ENCODE results near the gene AQP1. TPM values are rescaled to one million over a fixed set of nuclear protein-coding genes. Genes with fewer than 3 reads are reported as not detected.

The AQP1 gene
- total and polyA plus RNA-seq, 4 experiments from 2014 or later, result not detected

DNA sequence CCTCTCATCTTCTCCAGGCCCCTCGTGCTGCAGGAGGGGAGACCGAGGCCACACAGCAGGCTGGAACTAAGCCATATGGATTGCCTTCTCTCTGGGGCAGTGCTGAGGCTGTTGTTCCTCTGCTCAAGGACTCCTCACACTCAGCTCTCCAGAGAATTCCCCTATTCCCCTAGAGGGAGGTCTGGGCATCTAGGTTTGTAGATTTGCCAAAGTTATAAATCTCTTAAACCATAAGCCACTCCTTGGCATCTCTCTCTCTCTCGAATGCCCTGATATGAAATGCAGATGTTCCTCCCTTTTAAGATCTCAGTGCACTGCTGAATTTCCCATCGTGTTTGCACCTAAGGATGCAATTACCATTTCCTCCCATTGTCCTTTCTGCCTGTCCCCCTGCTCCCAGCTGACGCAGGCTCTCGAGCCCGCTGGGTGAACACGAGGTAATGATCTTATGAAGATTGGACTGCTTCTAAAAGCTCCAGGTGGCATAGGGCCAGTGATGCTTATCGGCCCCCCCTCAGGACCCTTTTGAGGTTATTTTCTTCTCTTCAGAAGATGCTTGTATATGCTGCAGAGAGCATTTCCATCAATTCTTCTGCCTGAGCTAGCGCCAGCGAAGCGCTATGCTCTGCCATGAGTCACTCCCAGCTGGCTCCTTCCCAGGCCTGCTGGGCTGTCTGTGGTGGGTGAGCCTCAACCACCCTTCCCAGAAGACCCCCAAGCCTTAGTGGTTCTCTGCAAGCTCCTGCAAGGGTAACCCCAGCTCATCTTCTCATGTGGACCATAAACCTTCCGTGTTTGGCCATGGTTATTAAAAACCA, 41.6 kb upstream of the AQP1 start:
- Histone ChIP-seq H3K27me3 (ENCODE audit: insufficient read depth, low read length) (no peaks in the 10 kb centered on the region), H3K36me3 (ENCODE audit: insufficient read depth, low read length) (no peaks in the 10 kb centered on the region), H3K9me3 (ENCODE audit: control insufficient read depth in 1 of 2, low read length in 2 of 2) (no peaks in the 10 kb centered on the region), H3K4me3 (ENCODE audit: low read length in 2 of 2) (no peak overlapping the region), H3K27ac (ENCODE audit: low read depth, low read length) (no peak overlapping the region), H3K4me1 (ENCODE audit: insufficient read depth, low read length) (no peaks in the 10 kb centered on the region)
- H3K9me3 Mint-ChIP-seq, result no peaks in the 10 kb centered on the region
- no peaks in the 10 kb centered on the region for H3K27me3 Mint-ChIP-seq
- POLR2A ChIA-PET (ENCODE audit: partially characterized antibody), result no interaction called here
- CTCF ChIA-PET (ENCODE audit: partially characterized antibody), result no interaction called here
- H3K36me3 Mint-ChIP-seq, result no peaks in the 10 kb centered on the region
- intact Hi-C loops (cut with micrococcal nuclease), result no loop called here
- H3K27ac Mint-ChIP-seq, result no peak overlapping the region
- H3K4me3 Mint-ChIP-seq, result no peak overlapping the region
- no peaks in the 10 kb centered on the region for H3K4me1 Mint-ChIP-seq
- DNase-seq, result no peak

DNA sequence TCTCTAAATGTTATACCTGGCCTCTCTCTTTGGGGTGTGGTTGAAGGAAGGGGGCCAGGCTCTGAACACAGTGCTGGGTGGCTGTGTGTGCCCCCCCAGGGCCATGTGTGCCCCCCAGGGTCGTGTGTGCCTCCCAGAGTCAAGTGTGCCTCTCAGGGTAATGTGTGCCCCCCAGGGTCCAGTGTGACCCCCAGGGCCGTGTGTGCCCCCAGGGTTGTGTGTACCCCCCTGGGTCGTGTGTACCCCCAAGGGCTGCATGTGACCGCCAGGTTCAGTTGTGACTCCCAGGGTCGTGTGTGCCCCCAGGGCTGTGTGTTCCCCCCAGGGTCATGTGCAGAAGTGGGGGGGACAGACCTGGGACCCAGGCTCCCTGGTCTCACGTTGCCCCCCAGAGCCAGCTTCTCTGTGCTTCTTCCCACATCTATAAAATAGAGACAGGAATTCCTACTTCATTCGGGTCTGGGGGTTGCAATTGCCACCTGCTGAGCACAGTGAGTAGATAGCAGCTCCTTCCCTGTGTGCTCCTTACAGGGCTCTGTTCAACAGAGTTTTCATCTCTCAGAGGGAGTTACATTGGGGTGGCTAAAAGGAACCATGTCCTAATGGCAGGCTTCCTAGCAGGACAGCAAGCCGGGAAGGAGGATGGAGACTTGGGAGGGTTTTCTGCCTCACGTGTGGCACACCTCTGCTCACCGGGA, 40.7 kb upstream of the AQP1 start:
- Mint-ChIP-seq H3K4me3 (no peak overlapping the region), H3K9me3 (peaks cover 0 to 2% (median 0%) of the 10 kb centered on the region in 8 donors), H3K27me3 (no peaks in the 10 kb centered on the region), H3K4me1 (no peaks in the 10 kb centered on the region), H3K36me3 (no peaks in the 10 kb centered on the region), H3K27ac (no peak overlapping the region)
- POLR2A ChIA-PET (ENCODE audit: partially characterized antibody), result no interaction called here
- no peaks in the 10 kb centered on the region for H3K9me3 ChIP-seq (ENCODE audit: control insufficient read depth in 1 of 2, low read length in 2 of 2)
- CTCF ChIA-PET (ENCODE audit: partially characterized antibody), result no interaction called here
- H3K27ac ChIP-seq (ENCODE audit: low read depth, low read length), result no peak overlapping the region
- H3K4me1 ChIP-seq (ENCODE audit: insufficient read depth, low read length), result no peaks in the 10 kb centered on the region
- H3K27me3 ChIP-seq (ENCODE audit: insufficient read depth, low read length), result no peaks in the 10 kb centered on the region
- no peak for DNase-seq
- H3K4me3 ChIP-seq (ENCODE audit: low read length in 2 of 2), result no peak overlapping the region
- no peaks in the 10 kb centered on the region for H3K36me3 ChIP-seq (ENCODE audit: insufficient read depth, low read length)
- intact Hi-C loops (cut with micrococcal nuclease), result no loop called here

DNA sequence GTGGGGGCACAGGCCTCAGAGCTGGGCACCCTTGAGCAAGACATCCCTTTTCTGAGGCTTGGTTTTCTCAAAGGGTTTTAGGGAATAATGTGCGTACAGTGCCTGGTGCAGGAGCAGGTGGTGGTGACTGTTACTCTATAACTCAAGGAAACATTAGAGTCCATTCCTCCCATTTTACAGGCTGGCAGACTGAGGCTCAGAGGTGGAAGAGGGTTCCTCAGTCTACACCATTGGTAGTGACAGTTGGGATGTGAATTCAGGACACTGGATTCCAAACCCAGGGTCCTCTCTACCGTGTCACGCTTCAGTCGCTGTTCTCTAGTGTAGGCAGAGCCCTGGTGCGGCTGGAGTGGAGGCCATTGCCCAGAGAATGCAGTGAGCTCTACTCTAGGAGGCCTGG, 40.0 kb upstream of the AQP1 start:
- POLR2A ChIA-PET (ENCODE audit: partially characterized antibody), result no interaction called here
- CTCF ChIA-PET (ENCODE audit: partially characterized antibody), result no interaction called here
- H3K27ac Mint-ChIP-seq, result no peak overlapping the region
- Histone ChIP-seq H3K36me3 (ENCODE audit: insufficient read depth, low read length) (no peaks in the 10 kb centered on the region), H3K4me1 (ENCODE audit: insufficient read depth, low read length) (no peaks in the 10 kb centered on the region), H3K9me3 (ENCODE audit: control insufficient read depth in 1 of 2, low read length in 2 of 2) (no peaks in the 10 kb centered on the region), H3K27me3 (ENCODE audit: insufficient read depth, low read length) (no peaks in the 10 kb centered on the region), H3K27ac (ENCODE audit: low read depth, low read length) (no peak overlapping the region), H3K4me3 (ENCODE audit: low read length in 2 of 2) (no peak overlapping the region)
- no peaks in the 10 kb centered on the region for H3K4me1 Mint-ChIP-seq
- no peak overlapping the region for H3K4me3 Mint-ChIP-seq
- DNase-seq, result no peak
- H3K27me3 Mint-ChIP-seq, result no peaks in the 10 kb centered on the region
- intact Hi-C loops (cut with micrococcal nuclease), result no loop called here
- peaks cover 0 to 2% (median 0%) of the 10 kb centered on the region in 8 donors for H3K9me3 Mint-ChIP-seq
- no peaks in the 10 kb centered on the region for H3K36me3 Mint-ChIP-seq

DNA sequence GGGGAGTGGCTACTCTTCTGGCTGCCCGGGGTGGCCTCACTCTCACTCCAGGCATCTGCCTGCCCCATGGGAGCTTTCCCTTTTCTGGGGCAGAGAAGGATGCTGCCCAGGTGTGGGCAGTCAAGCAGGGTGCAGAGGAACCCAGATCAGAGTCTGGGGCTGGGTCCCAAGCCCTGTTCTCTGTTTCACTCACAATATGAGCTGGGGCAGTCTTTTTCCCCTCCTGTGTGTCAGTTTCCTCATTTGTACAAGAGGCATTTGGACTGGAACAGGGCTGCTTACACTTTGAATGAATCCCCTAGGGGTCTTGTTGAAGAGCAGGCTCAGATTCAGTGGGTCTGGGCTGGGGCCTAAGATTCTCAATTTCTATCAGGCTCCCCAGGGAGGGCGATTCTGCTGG, 38.4 kb upstream of the AQP1 start:
- intact Hi-C loops (cut with micrococcal nuclease), result no loop called here
- Mint-ChIP-seq H3K27me3 (no peaks in the 10 kb centered on the region), H3K27ac (no peak overlapping the region), H3K4me1 (no peaks in the 10 kb centered on the region), H3K4me3 (no peak overlapping the region), H3K9me3 (peaks cover 0 to 2% (median 0%) of the 10 kb centered on the region in 8 donors), H3K36me3 (no peaks in the 10 kb centered on the region)
- no peaks in the 10 kb centered on the region for H3K27me3 ChIP-seq (ENCODE audit: insufficient read depth, low read length)
- no peak overlapping the region for H3K4me3 ChIP-seq (ENCODE audit: low read length in 2 of 2)
- H3K36me3 ChIP-seq (ENCODE audit: insufficient read depth, low read length), result no peaks in the 10 kb centered on the region
- POLR2A ChIA-PET (ENCODE audit: partially characterized antibody), result no interaction called here
- DNase-seq, result no peak
- H3K27ac ChIP-seq (ENCODE audit: low read depth, low read length), result no peak overlapping the region
- CTCF ChIA-PET (ENCODE audit: partially characterized antibody), result no interaction called here
- H3K4me1 ChIP-seq (ENCODE audit: insufficient read depth, low read length), result no peaks in the 10 kb centered on the region
- H3K9me3 ChIP-seq (ENCODE audit: control insufficient read depth in 1 of 2, low read length in 2 of 2), result no peaks in the 10 kb centered on the region

DNA sequence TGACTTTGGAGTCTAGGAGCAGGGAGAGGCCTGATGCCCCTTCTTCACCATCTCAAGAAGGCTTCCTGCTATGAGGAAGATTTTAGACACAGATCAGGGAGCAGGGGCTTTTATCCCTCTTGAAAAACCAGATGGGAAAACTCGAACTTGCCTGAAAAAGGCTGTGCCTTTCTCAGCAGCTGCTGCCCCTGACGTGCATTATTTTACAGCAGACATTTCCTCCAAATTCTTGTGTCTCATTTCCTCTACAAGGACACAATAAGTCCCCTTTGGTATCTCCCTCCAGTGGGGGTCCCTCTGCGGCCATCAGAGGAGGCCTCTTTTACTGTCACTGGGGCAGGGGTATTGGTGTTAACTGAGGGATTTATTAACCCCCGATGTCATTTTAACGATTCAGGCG, 38.0 kb upstream of the AQP1 start:
- H3K27ac Mint-ChIP-seq, result no peak overlapping the region
- no peaks in the 10 kb centered on the region for H3K36me3 Mint-ChIP-seq

DNA sequence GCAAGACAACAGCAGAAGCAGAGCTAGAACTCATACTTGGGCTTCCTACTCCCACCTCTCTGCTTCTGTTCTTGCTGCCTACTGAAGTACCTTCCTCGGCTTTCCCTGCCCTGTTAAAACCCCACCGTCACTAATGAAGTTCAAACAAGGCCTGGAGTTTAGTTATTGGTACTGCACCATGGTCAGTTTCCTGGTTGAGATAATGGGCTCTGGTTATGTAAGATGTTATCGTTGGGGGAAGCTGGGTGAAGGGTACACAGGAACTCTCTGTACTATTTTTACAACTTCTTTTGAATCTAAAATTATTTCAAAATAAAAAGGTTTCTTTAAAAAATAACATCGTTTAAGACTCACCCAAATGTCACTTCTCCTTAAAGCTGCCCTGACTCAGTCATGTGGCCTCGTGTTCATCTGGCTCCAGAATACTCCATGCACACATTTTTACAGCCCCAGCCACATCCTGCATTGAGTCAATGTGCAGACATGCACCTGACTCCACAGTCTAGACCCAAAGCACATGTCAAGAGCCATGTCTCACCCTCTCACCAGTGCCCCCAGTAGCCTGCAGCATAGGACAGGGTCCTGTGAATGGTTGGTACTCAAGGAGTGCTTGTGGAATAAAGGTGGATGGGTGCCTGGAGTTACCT, 36.9 kb upstream of the AQP1 start:
- H3K4me1 ChIP-seq (ENCODE audit: insufficient read depth, low read length), result no peaks in the 10 kb centered on the region
- peaks cover 0 to 2% (median 0%) of the 10 kb centered on the region in 8 donors for H3K9me3 Mint-ChIP-seq
- H3K4me1 Mint-ChIP-seq, result no peaks in the 10 kb centered on the region
- H3K4me3 Mint-ChIP-seq, result no peak overlapping the region
- no peak overlapping the region for H3K4me3 ChIP-seq (ENCODE audit: low read length in 2 of 2)
- H3K27me3 ChIP-seq (ENCODE audit: insufficient read depth, low read length), result no peaks in the 10 kb centered on the region
- ChIA-PET CTCF (ENCODE audit: partially characterized antibody) (no interaction called here), POLR2A (ENCODE audit: partially characterized antibody) (no interaction called here)
- no peak overlapping the region for H3K27ac Mint-ChIP-seq
- DNase-seq, result no peak
- no peaks in the 10 kb centered on the region for H3K36me3 ChIP-seq (ENCODE audit: insufficient read depth, low read length)
- no peak overlapping the region for H3K27ac ChIP-seq (ENCODE audit: low read depth, low read length)
- intact Hi-C loops (cut with micrococcal nuclease), result no loop called here
- no peaks in the 10 kb centered on the region for H3K27me3 Mint-ChIP-seq
- H3K36me3 Mint-ChIP-seq, result no peaks in the 10 kb centered on the region
- no peaks in the 10 kb centered on the region for H3K9me3 ChIP-seq (ENCODE audit: control insufficient read depth in 1 of 2, low read length in 2 of 2)

More for the DNA sequence above, 38.0 kb upstream of the AQP1 start:
- H3K4me3 ChIP-seq (ENCODE audit: low read length in 2 of 2), result no peak overlapping the region
- CTCF ChIA-PET (ENCODE audit: partially characterized antibody), result no interaction called here
- H3K9me3 Mint-ChIP-seq, result peaks cover 0 to 2% (median 0%) of the 10 kb centered on the region in 8 donors
- H3K4me3 Mint-ChIP-seq, result no peak overlapping the region
- H3K27ac ChIP-seq (ENCODE audit: low read depth, low read length), result no peak overlapping the region
- no peaks in the 10 kb centered on the region for H3K27me3 Mint-ChIP-seq
- no peaks in the 10 kb centered on the region for H3K9me3 ChIP-seq (ENCODE audit: control insufficient read depth in 1 of 2, low read length in 2 of 2)
- H3K4me1 ChIP-seq (ENCODE audit: insufficient read depth, low read length), result no peaks in the 10 kb centered on the region
- no peak for DNase-seq
- POLR2A ChIA-PET (ENCODE audit: partially characterized antibody), result no interaction called here
- no peaks in the 10 kb centered on the region for H3K4me1 Mint-ChIP-seq
- intact Hi-C loops (cut with micrococcal nuclease), result no loop called here
- no peaks in the 10 kb centered on the region for H3K27me3 ChIP-seq (ENCODE audit: insufficient read depth, low read length)
- no peaks in the 10 kb centered on the region for H3K36me3 ChIP-seq (ENCODE audit: insufficient read depth, low read length)

DNA sequence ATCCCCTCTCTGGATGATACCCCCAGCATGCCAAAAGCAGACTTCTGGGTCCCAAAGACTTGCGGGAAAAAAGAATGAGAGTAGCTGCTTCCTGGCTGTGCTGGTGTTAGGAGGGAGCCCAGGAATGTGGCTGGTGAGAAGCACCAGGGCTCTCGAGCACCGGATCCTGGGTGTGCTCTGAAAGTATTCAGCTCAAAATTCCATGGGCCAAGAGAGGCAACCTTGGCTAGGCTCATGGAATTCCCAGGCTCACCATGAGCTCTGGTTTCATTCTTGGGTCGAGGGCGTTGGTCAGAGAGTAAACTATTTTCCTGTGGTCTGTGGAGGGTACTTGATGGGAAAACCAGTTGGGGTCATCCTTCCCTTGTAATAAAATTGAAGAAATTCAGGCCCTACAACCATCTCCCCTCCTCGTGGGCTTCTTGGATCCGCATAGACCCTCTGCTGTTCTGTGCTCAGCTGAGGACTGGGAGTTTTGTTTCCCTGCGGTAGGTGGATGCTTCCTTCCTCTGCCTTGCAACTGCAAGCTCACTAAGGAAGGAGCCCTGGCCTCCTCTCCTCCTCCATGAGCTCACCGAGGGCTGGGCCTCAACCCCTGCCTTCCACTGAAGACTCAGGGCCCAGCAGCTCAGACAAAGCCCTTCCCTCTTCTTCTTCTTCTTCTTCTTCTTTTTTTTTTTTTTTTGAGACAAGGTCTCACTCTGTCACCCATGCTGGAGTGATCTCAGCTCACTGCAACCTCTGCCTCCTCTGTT, 34.5 kb upstream of the AQP1 start:
- H3K36me3 ChIP-seq (ENCODE audit: insufficient read depth, low read length), result no peaks in the 10 kb centered on the region
- peak overlapping the region in 1 of 7 donors; percentile 42 for H3K27ac Mint-ChIP-seq
- H3K9me3 Mint-ChIP-seq, result peaks cover 0 to 2% (median 0%) of the 10 kb centered on the region in 8 donors
- no peak overlapping the region for H3K27ac ChIP-seq (ENCODE audit: low read depth, low read length)
- H3K27me3 ChIP-seq (ENCODE audit: insufficient read depth, low read length), result no peaks in the 10 kb centered on the region
- no peaks in the 10 kb centered on the region for H3K4me1 Mint-ChIP-seq
- H3K36me3 Mint-ChIP-seq, result no peaks in the 10 kb centered on the region
- H3K4me1 ChIP-seq (ENCODE audit: insufficient read depth, low read length), result no peaks in the 10 kb centered on the region
- ChIA-PET POLR2A (ENCODE audit: partially characterized antibody) (interaction anchor here (0.8 kb wide), 1 partner anchor 14 kb away, joined by 3 read pairs; no protein-coding TSS in a partner anchor), CTCF (ENCODE audit: partially characterized antibody) (no interaction called here)
- intact Hi-C loops (cut with micrococcal nuclease), result no loop called here
- H3K9me3 ChIP-seq (ENCODE audit: control insufficient read depth in 1 of 2, low read length in 2 of 2), result no peaks in the 10 kb centered on the region
- H3K4me3 Mint-ChIP-seq, result no peak overlapping the region
- no peak overlapping the region for H3K4me3 ChIP-seq (ENCODE audit: low read length in 2 of 2)
- DNase-seq, result no peak
- no peaks in the 10 kb centered on the region for H3K27me3 Mint-ChIP-seq
